GM20431 (cell line): ENCODE measurements around the gene ADAMTSL1.

Experiments
- in situ Hi-C: fragments of 300-500 bp; cut with MseI, MboI; formaldehyde crosslinking; loops from one replicate; pipeline ENCODE4 v1.15.0; 2020; ENCODE audit warnings: low sequenced_read_pairs; ENCODE audit not compliant: unreplicated experiment

ADAMTSL1 gene

DNA sequence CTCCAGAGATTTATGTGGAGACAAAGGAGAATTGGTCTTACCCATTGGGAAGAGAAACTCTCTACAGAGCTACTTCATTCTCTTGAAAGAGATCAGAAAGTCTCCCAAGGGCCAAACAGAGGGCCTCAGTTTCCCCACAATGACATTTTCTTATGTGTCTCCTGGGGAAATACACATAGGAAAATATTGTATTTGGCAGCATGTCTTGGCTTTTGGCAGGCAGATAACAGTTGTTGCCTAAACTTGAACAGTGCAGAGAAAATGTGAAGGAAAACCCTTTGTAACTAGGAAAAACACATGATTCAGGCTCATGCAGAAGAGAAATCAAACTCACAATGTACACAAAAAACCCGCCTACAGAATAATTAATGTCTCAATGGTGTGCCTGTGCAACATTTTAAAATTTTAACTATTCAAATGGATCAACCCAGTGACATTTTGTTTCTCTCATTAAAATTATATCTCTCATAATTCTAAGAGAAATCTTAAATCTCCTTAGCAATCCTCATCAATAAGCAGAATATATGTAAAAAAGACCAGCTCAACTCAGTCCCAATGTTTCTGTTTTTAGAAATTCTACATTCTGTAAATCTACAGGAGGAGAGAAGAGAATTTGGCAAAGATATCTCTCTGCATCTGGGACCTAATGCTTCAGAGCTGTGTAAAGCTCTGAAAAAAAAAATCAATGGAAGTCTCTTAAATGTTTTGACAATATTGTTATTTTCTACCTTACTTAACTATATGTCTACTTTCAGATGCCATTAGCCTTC, 205.1 kb downstream of the ADAMTSL1 start:
- in situ Hi-C loops = no loop called here

DNA sequence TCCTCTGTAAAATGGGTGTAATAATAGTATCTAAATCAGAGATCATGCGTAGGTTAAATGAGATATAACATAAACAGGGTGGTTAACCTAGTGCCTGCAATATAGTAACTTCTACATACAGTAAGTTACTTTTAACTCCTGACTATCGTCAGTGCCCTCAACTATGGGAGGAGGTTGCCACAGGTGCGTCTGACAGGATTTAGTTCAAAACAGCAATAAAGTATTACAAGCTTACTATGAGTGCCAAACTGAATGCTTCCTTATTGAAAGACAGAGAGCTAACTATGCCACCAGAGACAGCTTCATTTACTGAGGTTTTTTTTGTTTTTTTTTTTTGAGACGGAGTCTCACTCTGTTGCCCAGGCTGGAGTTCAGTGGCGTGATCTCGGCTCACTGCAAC, 209.0 kb downstream of the ADAMTSL1 start:
- in situ Hi-C loops = no loop called here

DNA sequence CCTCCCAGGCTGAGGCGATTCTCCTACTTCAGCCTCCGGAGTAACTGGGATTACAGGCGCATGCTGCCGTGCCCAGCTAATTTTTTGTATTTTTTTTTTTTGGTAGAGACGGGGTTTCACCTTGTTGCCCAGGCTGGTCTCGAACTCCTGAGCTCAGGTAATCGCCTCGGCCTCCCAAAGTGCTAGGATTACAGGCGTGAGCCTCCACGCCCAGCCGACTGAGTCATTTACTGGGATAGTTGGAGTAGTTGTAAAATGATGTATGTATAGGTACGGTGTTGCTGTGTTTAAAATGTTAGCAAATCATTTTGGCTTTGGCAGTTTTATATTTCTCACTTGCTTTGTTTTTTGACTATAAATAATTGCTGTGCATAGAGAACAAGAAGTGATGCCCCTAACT, 209.4 kb downstream of the ADAMTSL1 start:
- in situ Hi-C loops = no loop called here

DNA sequence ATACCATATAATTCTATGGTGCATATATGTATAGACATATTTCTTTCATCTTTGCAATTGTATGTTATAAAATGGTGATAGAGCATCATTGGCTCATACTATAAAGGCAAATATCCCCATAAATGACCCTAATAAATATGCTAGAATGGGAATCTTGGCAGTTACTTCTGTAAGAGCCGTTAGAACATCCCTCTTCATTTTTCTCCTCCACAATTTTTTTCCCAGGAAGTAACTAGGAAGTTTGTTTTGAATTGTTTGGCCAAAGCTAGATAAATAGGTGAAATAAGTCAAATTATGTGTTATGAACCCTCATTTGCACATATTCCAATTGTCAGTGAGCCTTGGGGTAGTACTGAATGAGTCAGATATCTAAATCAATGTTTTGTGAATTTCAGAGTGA, 209.9 kb downstream of the ADAMTSL1 start:
- in situ Hi-C loops = no loop called here

DNA sequence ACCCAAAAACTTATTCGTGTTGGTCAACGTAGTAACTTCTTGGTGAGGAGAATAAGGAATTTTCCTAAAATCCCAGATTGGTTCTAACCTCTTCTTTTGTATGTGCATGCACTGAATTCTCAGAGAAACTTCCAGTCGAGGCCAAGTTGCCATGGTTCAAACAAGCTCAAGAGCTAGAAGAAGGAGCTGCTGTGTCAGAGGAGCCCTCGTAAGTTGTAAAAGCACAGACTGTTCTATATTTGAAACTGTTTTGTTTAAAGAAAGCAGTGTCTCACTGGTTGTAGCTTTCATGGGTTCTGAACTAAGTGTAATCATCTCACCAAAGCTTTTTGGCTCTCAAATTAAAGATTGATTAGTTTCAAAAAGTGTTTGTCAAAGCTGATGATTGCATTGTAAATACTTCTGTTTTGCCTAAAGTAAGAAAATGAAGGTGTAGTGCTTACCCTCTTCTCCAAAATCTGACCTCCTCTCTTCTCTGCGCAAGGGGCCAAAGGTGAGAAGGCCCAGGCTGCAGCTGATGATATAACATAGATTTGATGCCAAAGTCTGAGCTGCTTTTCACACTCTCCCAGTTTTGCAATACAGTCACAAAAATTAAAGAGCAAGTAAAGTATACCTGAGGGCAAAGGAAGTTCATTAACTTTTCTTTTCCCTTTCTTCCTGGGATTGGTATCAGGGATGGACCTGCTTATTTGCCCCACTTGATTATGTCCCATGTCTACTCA, 210.8 kb downstream of the ADAMTSL1 start:
- in situ Hi-C loops = no loop called here

DNA sequence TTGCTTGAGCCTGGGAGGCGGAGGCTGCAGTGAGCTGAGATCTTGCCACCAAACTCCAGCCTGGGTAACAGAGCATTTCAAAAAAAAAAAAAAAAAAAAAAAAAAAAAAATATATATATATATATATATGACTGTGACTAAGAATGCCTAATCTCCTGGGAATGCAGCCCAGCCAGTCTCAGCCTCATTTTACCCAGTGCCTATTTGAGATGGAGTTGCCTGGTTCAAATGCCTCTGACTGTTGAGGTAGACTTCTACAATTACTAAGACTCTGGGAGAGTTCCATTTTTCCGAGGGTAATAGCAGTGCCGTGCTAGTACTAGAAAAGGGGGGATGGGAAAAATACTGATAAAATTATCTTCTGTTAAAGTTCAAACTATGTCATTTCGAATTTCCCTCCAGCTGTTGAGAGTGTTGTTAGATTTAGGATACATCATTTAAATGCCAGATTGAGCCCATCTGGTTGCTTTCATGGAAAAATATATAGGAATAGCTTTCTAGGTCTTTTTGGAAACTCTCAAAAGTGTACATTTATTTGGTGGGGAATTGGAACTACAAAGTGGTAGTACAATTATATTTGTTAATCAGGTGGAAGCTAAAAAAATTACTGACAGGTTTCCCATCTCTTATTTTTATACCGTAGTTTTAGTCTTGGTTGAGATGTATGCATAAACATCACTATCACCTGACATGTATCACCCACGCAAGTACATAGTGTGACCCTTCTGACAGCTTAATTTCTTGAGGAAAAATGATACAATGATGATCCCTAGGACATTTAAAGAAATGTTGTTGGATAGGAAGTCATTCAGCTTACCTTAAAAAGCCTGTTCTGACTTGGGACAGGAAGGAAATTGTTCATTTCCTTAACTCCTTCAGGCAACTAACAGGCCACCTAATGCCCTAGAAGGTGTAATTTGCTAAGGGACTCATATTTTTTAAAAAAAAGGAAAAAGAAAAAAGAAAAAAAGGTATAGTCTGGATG, 214.9 kb downstream of the ADAMTSL1 start:
- in situ Hi-C loops = no loop called here

DNA sequence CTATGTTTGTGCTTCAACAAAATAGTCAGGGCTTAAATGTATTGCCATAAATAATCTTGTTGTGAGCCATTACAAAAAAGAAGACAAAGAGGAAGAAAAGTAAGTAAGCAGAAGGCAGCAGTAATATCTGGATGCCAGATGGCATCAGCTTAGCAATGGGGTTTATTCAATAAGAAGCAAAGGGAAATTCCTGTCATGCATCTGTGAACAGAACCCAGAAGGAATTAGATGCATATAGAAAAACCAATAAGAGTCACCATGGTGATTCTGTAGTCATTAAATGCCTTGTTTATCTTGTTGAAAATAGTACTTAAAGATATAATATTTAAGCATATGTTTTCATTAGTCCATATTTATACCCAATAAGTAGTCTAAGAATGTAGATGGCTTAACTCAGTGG, 216.0 kb downstream of the ADAMTSL1 start:
- in situ Hi-C loops = no loop called here

DNA sequence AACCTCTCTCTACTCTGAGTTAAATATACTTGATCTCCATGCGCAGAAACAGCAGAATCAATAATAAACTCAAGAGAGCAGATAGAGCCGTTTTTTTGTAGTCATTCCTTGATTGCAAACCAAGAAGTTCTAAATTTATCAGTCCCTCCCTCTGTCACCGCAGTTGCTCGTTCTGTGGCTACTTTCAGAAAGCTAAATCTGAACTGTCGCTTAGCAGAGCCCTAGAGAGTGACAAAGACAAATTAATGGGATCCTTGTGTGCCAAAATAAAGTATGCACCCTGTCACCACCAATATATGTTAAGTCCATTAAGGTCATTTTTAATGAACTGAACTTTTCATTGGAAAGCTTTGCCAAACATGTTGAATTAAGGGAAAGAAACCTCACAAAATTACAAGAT, 218.3 kb downstream of the ADAMTSL1 start:
- in situ Hi-C loops = no loop called here

DNA sequence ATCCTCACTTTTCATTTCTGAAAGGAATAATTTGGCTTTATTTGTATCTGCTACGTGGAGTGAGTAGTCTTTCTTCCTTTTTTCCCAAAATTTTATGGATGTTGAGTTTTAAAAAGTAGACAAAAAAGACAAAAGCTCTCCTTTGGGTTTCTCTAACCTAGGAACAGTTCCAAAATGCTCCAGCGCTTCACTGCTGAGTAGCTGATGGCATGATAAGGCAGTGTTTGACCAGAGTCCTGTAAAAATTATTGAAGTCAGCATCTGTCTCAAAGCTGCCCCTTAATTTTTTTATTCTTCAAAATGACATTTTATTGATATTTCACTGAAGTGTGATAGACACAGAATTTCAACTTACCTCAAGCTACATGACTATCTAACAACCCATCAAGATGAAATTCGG, 219.0 kb downstream of the ADAMTSL1 start:
- in situ Hi-C loops = no loop called here

DNA sequence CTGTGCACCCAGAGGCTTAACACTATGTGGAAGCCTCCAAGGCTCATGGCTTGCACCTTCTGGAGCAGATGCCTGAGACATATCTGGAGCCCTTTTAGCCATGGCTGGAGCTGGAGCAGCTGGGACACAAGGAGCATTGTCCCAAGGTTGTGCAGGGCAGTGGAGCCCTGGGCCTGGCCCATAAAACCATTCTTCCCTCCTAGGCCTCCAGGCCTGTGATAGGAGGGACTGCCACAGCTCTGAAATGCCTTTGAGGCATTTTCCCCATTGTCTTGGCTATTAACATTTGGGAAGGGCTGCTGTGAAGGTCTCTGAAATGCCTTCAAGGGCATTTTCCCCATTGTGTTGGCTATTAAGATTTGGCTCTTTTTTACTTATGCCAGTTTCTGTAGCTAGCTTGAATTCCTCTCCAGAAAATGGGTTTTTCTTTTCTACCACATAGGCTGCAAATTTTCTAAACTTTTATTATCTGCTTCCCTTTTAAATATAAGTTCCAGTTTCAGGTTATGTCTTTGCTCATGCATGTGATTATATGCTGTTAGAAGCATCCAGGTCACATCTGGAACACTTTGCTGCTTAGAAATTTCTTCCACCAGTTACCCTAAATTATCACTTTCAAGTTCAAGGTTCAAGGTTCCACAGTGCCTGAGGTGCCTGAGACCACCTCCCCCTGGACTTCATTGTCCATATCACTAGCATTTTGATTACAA, 221.2 kb downstream of the ADAMTSL1 start:
- in situ Hi-C loops = no loop called here

DNA sequence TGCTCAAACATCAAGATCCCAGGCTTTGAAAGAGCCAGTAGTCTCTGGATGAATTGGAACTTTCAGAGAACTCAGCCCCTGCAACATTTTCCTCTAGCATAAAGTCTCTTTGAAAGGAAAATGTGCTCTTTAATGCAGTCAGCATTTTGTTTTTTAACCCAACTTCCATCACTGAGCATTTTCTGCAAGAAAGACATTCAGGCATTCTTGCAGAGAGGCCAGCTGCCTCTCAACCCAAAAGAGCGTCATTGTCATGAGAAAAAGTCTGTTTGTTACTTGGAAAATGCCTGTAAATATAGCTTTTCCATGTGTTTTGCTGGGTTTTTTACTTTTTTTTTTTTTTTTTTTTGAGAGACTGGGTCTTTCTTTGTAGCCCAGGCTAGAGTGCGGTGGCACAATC, 225.0 kb downstream of the ADAMTSL1 start:
- in situ Hi-C loops = no loop called here

DNA sequence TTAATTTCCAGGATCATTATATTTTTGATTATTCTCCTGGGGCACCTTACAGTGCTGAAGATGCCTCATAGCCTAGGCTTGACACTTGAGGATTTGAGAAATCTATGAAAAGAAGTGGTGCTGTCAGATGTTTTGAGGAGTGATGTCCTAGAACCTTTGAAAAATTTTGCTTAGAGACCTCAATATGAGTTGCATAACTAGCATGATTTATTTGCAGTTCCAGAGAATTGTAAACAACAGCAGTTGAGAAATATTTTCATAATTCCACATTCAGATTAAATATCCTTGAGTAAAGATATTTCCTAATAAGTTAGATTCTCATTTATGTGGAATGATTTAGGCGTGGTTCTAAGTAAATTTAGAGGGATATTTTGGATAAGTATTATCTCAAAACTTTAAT, 225.8 kb downstream of the ADAMTSL1 start:
- in situ Hi-C loops = no loop called here

DNA sequence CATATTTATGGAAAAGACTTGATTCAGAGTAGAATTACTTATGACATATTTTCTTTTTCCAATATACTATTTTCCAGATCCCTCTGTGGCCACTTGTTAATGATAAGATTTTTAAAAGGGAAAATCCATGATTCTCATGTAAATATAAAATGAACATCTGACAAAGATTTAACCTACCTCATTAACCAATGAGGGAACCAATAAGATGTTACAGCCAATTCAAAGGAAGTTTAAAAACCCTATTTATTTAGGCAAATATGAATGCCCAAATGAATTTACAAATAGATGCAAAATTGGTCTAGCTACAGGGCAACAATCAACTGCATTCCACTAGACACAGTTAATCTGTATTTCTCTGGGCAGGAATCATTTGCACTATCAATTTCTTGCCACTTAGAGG, 226.8 kb downstream of the ADAMTSL1 start:
- in situ Hi-C loops = no loop called here

DNA sequence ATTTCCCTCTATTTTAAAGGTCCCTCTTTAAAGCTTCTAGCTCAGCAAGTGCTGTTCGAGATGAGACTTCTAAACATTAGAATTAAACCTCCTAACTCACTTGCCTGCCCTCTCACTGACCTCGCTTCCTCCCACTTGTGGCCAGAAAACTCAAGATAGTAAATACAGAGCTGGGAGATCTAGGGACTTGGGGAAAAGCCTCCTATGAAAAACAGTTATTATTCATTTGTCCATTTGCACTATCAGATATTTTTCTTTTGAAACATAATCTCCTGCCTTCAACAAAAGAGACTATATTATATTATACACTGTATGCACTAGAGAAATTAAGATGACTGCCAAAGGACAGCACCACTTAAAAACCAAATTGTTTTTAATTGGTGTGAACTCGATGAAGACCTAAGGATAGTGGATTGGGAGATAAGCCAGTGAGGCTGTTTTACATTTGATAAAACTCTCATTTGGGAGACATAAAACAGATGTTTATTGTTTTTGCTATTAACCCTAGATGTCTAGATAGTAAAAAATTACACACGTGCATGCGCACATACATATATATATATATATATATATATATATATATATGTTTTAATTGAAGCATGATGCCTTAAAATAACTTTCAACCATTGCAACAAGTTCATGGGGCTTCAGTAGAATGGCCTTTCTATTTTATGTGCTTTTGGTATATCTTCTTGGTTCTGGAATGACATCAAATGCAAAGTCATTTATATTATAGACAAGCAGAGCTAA, 229.4 kb downstream of the ADAMTSL1 start:
- in situ Hi-C loops = no loop called here

DNA sequence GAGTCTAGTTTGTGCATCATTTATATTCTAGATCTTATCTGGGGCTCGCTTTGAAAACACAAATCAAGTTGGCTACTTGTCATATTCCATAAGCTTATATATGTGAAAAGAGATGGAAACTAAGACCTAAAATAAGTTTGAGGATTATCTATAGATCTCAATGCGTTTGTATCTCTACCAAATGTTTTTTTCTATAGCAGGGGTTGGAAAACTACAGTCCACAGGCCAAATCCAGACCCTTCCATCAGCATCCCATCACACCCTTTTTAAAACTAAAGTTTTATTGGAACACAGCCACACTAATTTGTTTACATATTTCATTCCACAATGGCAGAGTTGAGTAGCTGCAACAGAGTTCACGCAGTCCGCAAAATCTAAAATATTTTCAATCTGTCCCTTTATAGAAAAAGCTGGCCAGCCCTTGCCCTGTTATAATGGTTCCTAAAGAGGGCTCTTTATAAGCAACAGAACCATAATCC, 230.0 kb downstream of the ADAMTSL1 start:
- in situ Hi-C loops = no loop called here

DNA sequence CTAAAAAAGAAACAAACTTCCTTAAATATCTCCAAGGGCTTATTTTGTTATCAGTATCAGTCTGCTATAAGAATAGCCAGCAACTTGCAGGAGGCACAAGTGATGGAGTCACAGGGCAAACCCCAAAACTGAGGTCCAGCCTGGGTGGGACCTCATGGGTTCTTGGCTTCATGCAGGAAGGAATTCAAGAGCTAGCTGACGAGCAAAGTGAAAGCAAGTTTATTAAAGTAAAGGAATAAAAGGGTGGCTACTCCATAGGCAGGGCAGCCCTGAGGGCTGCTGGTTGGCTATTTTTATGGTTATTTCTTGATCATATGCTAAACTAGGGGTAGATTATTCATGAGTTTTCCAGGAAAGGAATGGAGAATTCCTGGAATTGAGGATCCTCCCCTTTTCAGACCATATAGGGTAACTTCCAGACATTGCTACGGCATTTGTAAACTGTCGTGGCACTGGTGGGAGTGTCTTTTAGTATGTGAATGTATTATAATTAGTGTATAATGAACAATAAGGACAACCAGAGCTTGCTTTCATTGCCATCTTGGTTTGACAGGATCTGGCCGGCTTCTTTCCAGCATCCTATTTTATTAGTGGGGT, 231.9 kb downstream of the ADAMTSL1 start:
- in situ Hi-C loops = no loop called here

DNA sequence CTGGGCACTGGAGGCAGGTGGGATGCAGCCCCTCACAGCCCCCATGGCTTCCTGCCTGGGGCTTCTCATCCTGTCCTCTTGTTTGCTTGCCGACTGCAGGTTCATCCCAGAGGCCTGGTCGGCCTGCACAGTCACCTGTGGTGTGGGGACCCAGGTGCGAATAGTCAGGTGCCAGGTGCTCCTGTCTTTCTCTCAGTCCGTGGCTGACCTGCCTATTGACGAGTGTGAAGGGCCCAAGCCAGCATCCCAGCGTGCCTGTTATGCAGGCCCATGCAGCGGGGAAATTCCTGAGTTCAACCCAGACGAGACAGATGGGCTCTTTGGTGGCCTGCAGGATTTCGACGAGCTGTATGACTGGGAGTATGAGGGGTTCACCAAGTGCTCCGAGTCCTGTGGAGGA, 232.7 kb downstream of the ADAMTSL1 start:
- in situ Hi-C loops = no loop called here

DNA sequence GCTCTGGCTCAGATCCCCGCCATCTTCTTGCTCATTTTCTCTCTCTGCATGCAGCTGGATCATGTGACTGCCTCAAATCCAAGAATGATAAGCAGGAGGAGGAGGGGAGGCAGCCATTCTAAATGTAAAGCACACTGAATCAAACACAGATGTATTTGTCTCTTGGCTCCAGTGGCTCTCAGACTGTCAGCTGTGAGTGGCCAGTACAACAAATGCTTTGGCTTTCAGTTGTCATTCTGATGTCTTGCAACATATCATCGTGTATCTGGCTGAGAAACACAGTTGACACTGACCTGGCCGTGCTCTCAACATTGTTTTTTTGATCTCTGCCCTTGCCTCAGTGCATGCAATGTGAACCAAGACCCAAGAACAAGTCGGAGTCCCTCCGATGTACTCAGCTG, 233.1 kb downstream of the ADAMTSL1 start:
- in situ Hi-C loops = no loop called here
